Testis (tissue), 5 donors: ENCODE results near the gene RGS9. TPM values are rescaled to one million over a fixed set of nuclear protein-coding genes. Genes with fewer than 3 reads are reported as not detected.
"Not testable (repeated sequence)": the region's sequence is repeated elsewhere in the genome, so short reads cannot be mapped to it uniquely, and the experiment has no call there.

Source experiments
- DNase-seq: peaks from one replicate; pipeline ENCODE4 v3.0.0-alpha.2; 2019
- H3K27ac ChIP-seq, 2 donors: fragments of 200-600 bp; sonication (generic); one replicate each; pipeline ENCODE4 v1.5.1; 2019
- H3K27me3 ChIP-seq: fragments of 200-600 bp; sonication (generic); one replicate; pipeline ENCODE4 v1.5.1; 2019
- H3K36me3 ChIP-seq: fragments of 200-600 bp; sonication (generic); one replicate; pipeline ENCODE4 v1.5.1; 2017; ENCODE audit warnings: low read depth; ENCODE audit errors: missing control alignments
- H3K4me1 ChIP-seq: fragments of 200-600 bp; sonication (generic); one replicate; pipeline ENCODE4 v1.5.1; 2019
- H3K4me3 ChIP-seq, 2 donors: fragments of 200-600 bp; sonication (generic); one replicate each; pipeline ENCODE4 v1.5.1; 2017 to 2019
- H3K9me3 ChIP-seq: fragments of 200-600 bp; sonication (generic); one replicate; pipeline ENCODE4 v1.5.1; 2017
- CTCF ChIP-seq, 3 experiments: fragments of 450-650 bp in 2 of 3; fragments of 200-600 bp in 1 of 3; sonication (generic) in 1 of 3; IDR thresholded peaks; one replicate each; pipeline ENCODE4 v1.5.1; 2016 to 2019; ENCODE audit warnings: antibody characterized with exemption in 3 of 3, mild to moderate bottlenecking in 2 of 3, moderate library complexity in 1 of 3
- POLR2A ChIP-seq: fragments of 450-650 bp; IDR thresholded peaks from one replicate; pipeline ENCODE4 v1.6.1; 2017; ENCODE audit warnings: antibody characterized with exemption, mild to moderate bottlenecking, moderate library complexity
- whole genome bisulfite sequencing, 2 donors: methylation state at CpG; one replicate each; pipeline ENCODE4 v1.1.5; 2018; 5-methylcytosine and 5-hydroxymethylcytosine counted together
- intact Hi-C: fragments of 100-400 bp; cut with DNase I; formaldehyde crosslinking; loops from one replicate; pipeline ENCODE4 v1.15.1; 2023; ENCODE audit warnings: low total_unique reads
- long read RNA-seq, 2 donors: transcript quantifications; one replicate each; lab custom pipeline, GENCODE V29; 2026
- polyA plus RNA-seq: library from polyadenylated mRNA; stranded (reverse); fragments of 350-450 nt; fragmentation: Illumina TruSeq; extraction: RNeasy Lipid Tissue Mini Kit (QIAGEN cat#74804); gene quantifications from one replicate; pipeline ENCODE4 v1.2.3, GENCODE V29; 2014; ENCODE audit warnings: low read depth, low replicate concordance; ENCODE audit not compliant: insufficient read depth
- total RNA-seq, 2 donors: library from RNA; depleted of rRNA; stranded (reverse); fragments of >200 nt; gene quantifications; one replicate each; pipeline ENCODE4 v1.2.3, GENCODE V29; 2016

Gene RGS9
- total RNA-seq (1 to 10 TPM; 5.7 to 7.9 TPM), polyA plus RNA-seq (4.6 TPM)
- long read RNA-seq, donor 1, transcript RGS9-212 (3 exons, 2,736 nt): major isoform, 18 of 19 reads
- long read RNA-seq, donor 1, partial matches to known transcripts: 0 of 19 reads
- long read RNA-seq, donor 1, other reads (novel, unspliced or antisense): 0 of 19 reads
- long read RNA-seq, donor 2, partial matches to known transcripts: 5 of 9 reads
- long read RNA-seq, donor 2, other reads (novel, unspliced or antisense): 0 of 9 reads

GRCh38 chr17:65137021-65137939, at the start of gene RGS9:
Gene RGS9 (plus strand): TSS chr17:65137370. CDS start chr17:65137541, 171 bp downstream.
- TF ChIP-seq POLR2A (no peak), CTCF (IDR thresholded peaks at IDR 0.05) (peak; percentile 98 to 100 (median 99))
- intact Hi-C loops: no loop called here
- Histone ChIP-seq H3K27me3 (no peaks in the 10 kb centered on the region), H3K9me3 (no peaks in the 10 kb centered on the region), H3K27ac (no peak within 1 kb of the TSS), H3K36me3 (no peaks in the 10 kb centered on the region), H3K4me1 (peaks cover 9% of the 10 kb centered on the region), H3K4me3 (peak within 1 kb of the TSS; percentile 12 to 52)
- DNase-seq: peak; percentile 93
- 2% methylated on average over 24 to 56 of the region's 56 CpGs for WGBS, 2 donors

GRCh38 chr17:65088621-65089360, 48.4 kb upstream of the RGS9 start:
- Histone ChIP-seq H3K36me3 (no peaks in the 10 kb centered on the region), H3K4me1 (peaks cover 8% of the 10 kb centered on the region), H3K27ac (no peak overlapping the region), H3K4me3 (no peak overlapping the region), H3K27me3 (no peaks in the 10 kb centered on the region), H3K9me3 (no peaks in the 10 kb centered on the region)
- WGBS, 2 donors: 71 to 79% methylated on average over 4 of the region's 4 CpGs
- intact Hi-C loops: no loop called here
- TF ChIP-seq POLR2A (no peak), CTCF (IDR thresholded peaks at IDR 0.05) (no peak)
- DNase-seq: no peak

- no peak for DNase-seq
- H3K27ac ChIP-seq: no peak overlapping the region
Observed at GRCh38 chr17:65092262-65092661, 44.9 kb upstream of the RGS9 start.

GRCh38 chr17:65092721-65093356, 44.3 kb upstream of the RGS9 start:
- WGBS, 2 donors: 63 to 75% methylated on average over 15 of the region's 15 CpGs

More at GRCh38 chr17:65092262-65092661, 44.9 kb upstream of the RGS9 start:
- TF ChIP-seq CTCF (IDR thresholded peaks at IDR 0.05) (no peak), POLR2A (no peak)
- H3K4me3 ChIP-seq: no peak overlapping the region
- H3K4me1 ChIP-seq: no peaks in the 10 kb centered on the region
- H3K27me3 ChIP-seq: no peaks in the 10 kb centered on the region
- 57 to 68% methylated on average over 3 of the region's 3 CpGs for WGBS, 2 donors
- H3K36me3 ChIP-seq: no peaks in the 10 kb centered on the region
- no peaks in the 10 kb centered on the region for H3K9me3 ChIP-seq
- intact Hi-C loops: no loop called here

More at GRCh38 chr17:65092721-65093356, 44.3 kb upstream of the RGS9 start:
- H3K9me3 ChIP-seq, H3K4me1 ChIP-seq, intact Hi-C loops, H3K27me3 ChIP-seq, H3K27ac ChIP-seq, H3K4me3 ChIP-seq, H3K36me3 ChIP-seq, DNase-seq: not testable (repeated sequence)
